Neutrophil (primary cell): Measurements from ENCODE around the gene REV3L.

ENCODE experiments used
- H3K27ac ChIP-seq: fragments of 200-600 bp; sonication (generic); 2 replicates; pipeline ENCODE4 v1.5.1; 2016; ENCODE audit warnings: mild to moderate bottlenecking, moderate library complexity
- H3K27me3 ChIP-seq: fragments of 200-600 bp; sonication (generic); 2 replicates; pipeline ENCODE4 v1.6.0; 2016; ENCODE audit warnings: mild to moderate bottlenecking
- H3K36me3 ChIP-seq: fragments of 200-600 bp; sonication (generic); 2 replicates; pipeline ENCODE4 v1.5.1; 2017
- H3K4me1 ChIP-seq, 2 experiments: fragments of 200-600 bp in 1 of 2; sonication (generic) in 1 of 2; 1 replicate in 1 of 2; 2 replicates in 1 of 2; pipeline versions ENCODE4 v1.5.1 to v1.6.1; 2013 to 2016; ENCODE audit warnings: low read depth in 1 of 2, low read length in 1 of 2, mild to moderate bottlenecking in 1 of 2, moderate library complexity in 1 of 2; ENCODE audit not compliant: control insufficient read depth in 1 of 2, insufficient read depth in 1 of 2
- H3K4me3 ChIP-seq, 2 experiments: fragments of 200-600 bp in 1 of 2; sonication (generic) in 1 of 2; 1 replicate in 1 of 2; 2 replicates in 1 of 2; pipeline ENCODE4 v1.5.1; 2013 to 2016; ENCODE audit warnings: low read depth in 1 of 2, low read length in 1 of 2, mild to moderate bottlenecking in 1 of 2, moderate library complexity in 1 of 2
- H3K9me3 ChIP-seq: fragments of 200-600 bp; sonication (generic); 2 replicates; pipeline ENCODE4 v1.5.1; 2016
- CTCF ChIP-seq: fragments of 200-600 bp; sonication (generic); IDR thresholded peaks from 2 replicates; pipeline ENCODE4 v1.5.1; 2016; ENCODE audit warnings: antibody characterized with exemption

The REV3L gene

GRCh38 chr6:111381728-111382127, 101.3 kb downstream of the REV3L start:
- no peak overlapping the region for H3K27ac ChIP-seq
- no peaks in the 10 kb centered on the region for H3K9me3 ChIP-seq
- no peak overlapping the region for H3K4me3 ChIP-seq
- no peaks in the 10 kb centered on the region for H3K4me1 ChIP-seq
- no peaks in the 10 kb centered on the region for H3K27me3 ChIP-seq
- peaks cover 27% of the 10 kb centered on the region for H3K36me3 ChIP-seq
- no peak for TF ChIP-seq CTCF

- H3K27ac ChIP-seq = no peak overlapping the region
- H3K4me1 ChIP-seq = no peaks in the 10 kb centered on the region
- no peaks in the 10 kb centered on the region for H3K9me3 ChIP-seq
- no peak overlapping the region for H3K4me3 ChIP-seq
- no peak for TF ChIP-seq CTCF
- peaks cover 32% of the 10 kb centered on the region for H3K36me3 ChIP-seq
- no peaks in the 10 kb centered on the region for H3K27me3 ChIP-seq
Measured at GRCh38 chr6:111381123-111381522, 101.9 kb downstream of the REV3L start.

GRCh38 chr6:111379831-111380230, 103.2 kb downstream of the REV3L start:
- no peak overlapping the region for H3K27ac ChIP-seq
- peaks cover 35% of the 10 kb centered on the region for H3K36me3 ChIP-seq
- no peaks in the 10 kb centered on the region for H3K4me1 ChIP-seq
- H3K4me3 ChIP-seq = no peak overlapping the region
- no peak for TF ChIP-seq CTCF
- H3K27me3 ChIP-seq = no peaks in the 10 kb centered on the region
- H3K9me3 ChIP-seq = no peaks in the 10 kb centered on the region

GRCh38 chr6:111379302-111379701, 103.7 kb downstream of the REV3L start:
- no peak for TF ChIP-seq CTCF
- peaks cover 35% of the 10 kb centered on the region for H3K36me3 ChIP-seq
- no peaks in the 10 kb centered on the region for H3K9me3 ChIP-seq
- H3K27me3 ChIP-seq = no peaks in the 10 kb centered on the region
- no peak overlapping the region for H3K4me3 ChIP-seq
- H3K27ac ChIP-seq = no peak overlapping the region
- no peaks in the 10 kb centered on the region for H3K4me1 ChIP-seq

- Histone ChIP-seq H3K27me3 (no peaks in the 10 kb centered on the region), H3K9me3 (no peaks in the 10 kb centered on the region), H3K4me1 (no peaks in the 10 kb centered on the region), H3K27ac (no peak overlapping the region), H3K36me3 (peaks cover 38% of the 10 kb centered on the region), H3K4me3 (no peak overlapping the region)
- no peak for TF ChIP-seq CTCF
Measured at GRCh38 chr6:111377558-111378120, 105.4 kb downstream of the REV3L start.
